Stimulated activated CD8-positive, alpha-beta memory T cell treated with anti-CD3 and anti-CD28 coated beads, Interleukin-7, amount 100 ng/mL, for 24 hours (primary cell): ENCODE results near the gene TRIM40.
A peak's percentile ranks its signal among the peaks of the same experiment; 100 is the strongest.
"Not testable (repeated sequence)": the region's sequence is repeated elsewhere in the genome, so short reads cannot be mapped to it uniquely, and the experiment has no call there.

Experiments
- DNase-seq: peaks from one replicate; pipeline ENCODE4 v3.0.0-alpha.2; 2020; ENCODE audit warnings: low read depth

TRIM40 gene

DNA sequence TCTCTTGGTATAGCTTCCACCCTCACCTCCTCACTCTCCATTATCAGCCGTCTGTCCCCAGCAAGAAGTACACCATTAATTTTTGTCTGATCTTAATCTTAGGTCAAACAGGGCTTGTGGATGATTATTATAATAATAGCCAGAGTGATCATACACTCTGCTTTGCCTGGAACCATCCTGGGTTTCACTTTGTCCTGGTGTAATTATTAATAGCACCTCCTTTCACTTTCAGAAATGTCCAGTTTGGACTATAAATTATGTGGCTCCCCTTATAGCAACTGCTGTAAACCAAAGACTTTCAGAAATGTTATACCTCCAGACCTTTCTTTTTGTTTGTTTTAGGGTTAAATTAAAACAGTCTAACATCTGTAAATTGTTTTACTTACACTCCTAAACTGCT is 22.1 kb upstream of the TRIM40 start:
- no peak for DNase-seq

GRCh38 chr6:30116724-30117123 is 19.2 kb upstream of the TRIM40 start:
- no peak for DNase-seq

- not testable (repeated sequence) for DNase-seq
Measured at GRCh38 chr6:30118691-30119090, 17.2 kb upstream of the TRIM40 start.

GRCh38 chr6:30121446-30122366 is 14.2 kb upstream of the TRIM40 start:
- no peak for DNase-seq

DNA sequence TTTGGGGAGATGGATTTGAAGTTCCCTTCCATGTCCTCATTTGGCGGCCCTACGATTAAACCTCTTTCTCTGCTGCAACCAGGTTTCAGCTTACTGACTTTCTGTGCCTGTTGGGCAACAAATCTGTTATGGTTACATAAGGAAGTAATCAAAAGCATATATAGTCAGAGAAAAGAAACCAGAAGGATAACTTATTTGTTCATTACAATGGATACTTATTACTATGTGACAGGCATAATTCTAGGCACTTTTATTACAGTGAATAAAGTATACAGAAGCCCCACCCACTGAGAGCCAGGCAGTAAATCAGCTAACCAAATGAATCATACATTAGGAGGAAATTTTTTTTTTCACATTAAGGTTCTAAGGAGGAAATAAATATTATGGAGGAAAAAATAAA is 13.4 kb upstream of the TRIM40 start:
- DNase-seq: no peak

DNA sequence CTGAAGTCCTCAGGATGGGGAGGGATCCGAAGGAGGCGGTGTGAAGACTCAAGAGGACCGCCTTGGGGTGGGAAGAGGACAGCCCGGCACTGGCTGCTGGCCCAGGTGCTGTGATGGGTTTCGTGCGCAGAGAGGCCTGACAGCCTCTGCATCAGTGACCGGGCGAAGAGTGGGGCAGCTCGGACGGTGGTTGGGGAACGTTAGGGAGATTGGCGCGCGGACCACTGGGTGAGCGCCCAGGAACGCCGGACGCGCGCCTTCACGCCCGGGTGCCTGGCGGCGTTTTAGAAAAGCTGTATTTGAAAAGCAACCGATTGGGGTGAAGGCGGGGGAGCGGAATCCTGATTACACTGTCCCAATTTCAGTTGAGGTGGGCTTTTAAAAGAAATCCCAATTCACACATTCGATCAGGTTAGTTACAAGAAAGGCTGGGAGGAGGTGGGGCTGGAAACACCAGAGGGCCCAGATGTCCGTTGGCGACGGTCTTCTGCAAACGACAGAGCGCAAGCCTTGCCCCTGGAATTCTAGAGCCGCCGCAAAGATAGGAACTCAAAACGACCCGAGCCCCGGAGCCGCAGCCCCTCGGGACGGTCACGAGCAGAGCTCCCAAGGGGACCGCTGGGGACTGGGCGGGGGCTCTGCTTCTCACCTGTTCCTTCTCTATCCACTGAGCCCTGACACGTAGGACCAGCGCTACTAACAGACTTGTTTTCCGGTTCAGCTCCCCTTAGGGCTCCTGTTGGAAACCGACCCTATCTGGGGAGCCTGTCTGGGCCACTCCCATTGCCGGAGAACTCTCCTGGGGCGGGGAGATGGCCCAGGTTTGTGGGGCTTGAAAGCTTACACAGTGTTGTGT is 8.5 kb upstream of the TRIM40 start:
- no peak for DNase-seq

- DNase-seq: no peak
Measured at GRCh38 chr6:30129265-30130178, 6.4 kb upstream of the TRIM40 start.

- no peak for DNase-seq
Measured at GRCh38 chr6:30130179-30130679, 5.7 kb upstream of the TRIM40 start.

- DNase-seq: peak; percentile 31
Measured at GRCh38 chr6:30130887-30131862, 4.8 kb upstream of the TRIM40 start.

GRCh38 chr6:30131947-30132497 is 3.9 kb upstream of the TRIM40 start:
- DNase-seq: no peak

- DNase-seq: no peak
Measured at GRCh38 chr6:30135147-30135546, 793 bp upstream of the TRIM40 start.

GRCh38 chr6:30136570-30137286 is 788 bp downstream of the TRIM40 start:
- no peak for DNase-seq

GRCh38 chr6:30140240-30140639 is 4.3 kb downstream of the TRIM40 start:
- not testable (repeated sequence) for DNase-seq

DNA sequence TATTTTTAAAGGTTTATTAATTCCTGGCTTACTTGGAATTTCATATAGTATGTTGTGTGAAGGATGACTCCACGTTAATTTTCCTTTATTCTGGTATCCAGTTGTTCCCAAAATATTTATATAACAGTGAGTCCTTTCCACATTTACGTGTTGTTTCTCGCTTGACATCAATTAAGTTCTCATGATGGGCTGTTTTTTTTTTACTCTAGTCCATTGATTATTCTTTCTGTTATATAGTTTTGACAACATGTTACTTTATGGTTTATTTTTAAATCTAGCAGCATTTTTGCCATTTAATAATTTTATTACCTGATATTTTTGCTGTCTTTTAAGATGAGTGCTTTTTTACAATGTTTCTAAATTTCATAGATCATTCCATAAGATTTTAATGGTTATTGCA is 6.7 kb downstream of the TRIM40 start:
- no peak for DNase-seq

- no peak for DNase-seq
Measured at GRCh38 chr6:30143780-30144179, 7.8 kb downstream of the TRIM40 start.

DNA sequence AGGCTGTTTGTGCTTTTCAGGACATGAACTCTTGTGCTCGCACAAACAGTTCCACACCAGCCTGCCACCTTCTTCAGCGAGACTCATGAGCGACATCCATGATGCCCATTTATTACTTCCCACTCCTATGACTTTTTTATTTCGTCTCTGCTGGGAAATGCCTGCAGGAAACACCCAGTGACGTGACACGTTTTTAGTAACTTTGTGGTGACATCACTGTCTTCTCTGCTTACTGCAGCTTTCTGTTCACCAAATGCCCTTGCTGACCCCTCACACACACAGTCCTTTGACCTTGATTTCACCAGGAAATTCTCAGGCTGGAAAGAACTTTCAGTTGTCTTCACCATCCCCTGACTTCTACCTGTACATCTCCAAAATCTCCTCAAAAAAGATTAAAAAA is 8.9 kb downstream of the TRIM40 start:
- DNase-seq: no peak

- DNase-seq: no peak
Measured at GRCh38 chr6:30145818-30146217, 9.9 kb downstream of the TRIM40 start.

DNA sequence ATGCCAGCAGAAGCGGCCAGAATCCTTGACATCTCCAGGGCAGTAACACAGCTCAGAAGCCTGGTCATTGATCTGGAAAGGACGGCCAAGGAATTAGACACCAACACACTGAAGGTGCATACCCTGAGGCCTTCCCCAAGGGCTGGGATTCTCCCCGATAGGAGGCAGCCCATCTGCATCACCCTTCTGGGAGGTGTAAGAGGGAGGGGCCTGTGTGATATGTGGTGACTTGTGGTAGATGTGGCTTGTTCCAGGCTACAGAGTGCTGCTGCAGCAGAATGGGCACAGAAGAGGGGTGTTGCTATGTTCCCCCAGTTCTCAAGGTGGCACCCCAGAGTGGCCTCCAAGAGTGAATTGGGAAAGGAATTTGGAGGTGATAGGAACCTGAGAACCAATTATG is 11.2 kb downstream of the TRIM40 start:
- no peak for DNase-seq

DNA sequence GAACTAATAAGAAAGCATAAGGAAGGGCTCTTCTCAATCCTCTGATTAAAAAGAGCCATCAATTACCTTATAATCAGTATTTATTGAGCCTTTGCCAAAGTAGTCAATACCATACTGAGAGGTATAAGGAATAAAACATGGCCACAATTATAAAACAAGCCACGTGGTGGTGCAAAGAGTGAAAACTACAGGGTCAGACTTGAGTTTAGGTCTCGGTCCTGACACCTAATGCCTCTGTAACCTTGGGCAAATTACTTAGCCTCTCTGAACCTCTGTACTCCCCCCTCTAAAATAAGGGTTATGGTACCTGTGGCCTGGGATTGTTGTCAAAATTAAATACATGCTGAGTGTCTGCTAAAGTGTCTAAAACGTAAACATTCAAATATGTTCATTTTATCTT is 13.3 kb downstream of the TRIM40 start:
- DNase-seq: no peak
